Testis (tissue), 3 donors: ENCODE data around the gene UNC13B. TPM values are rescaled to one million over a fixed set of nuclear protein-coding genes. Genes with fewer than 3 reads are reported as not detected.

Source experiments
- DNase-seq: peaks from one replicate; pipeline ENCODE4 v3.0.0-alpha.2; 2019
- H3K27ac ChIP-seq, 2 donors: fragments of 200-600 bp; sonication (generic); one replicate each; pipeline ENCODE4 v1.5.1; 2019
- H3K27me3 ChIP-seq: fragments of 200-600 bp; sonication (generic); one replicate; pipeline ENCODE4 v1.5.1; 2019
- H3K36me3 ChIP-seq: fragments of 200-600 bp; sonication (generic); one replicate; pipeline ENCODE4 v1.5.1; 2017; ENCODE audit warnings: low read depth; ENCODE audit errors: missing control alignments
- H3K4me1 ChIP-seq: fragments of 200-600 bp; sonication (generic); one replicate; pipeline ENCODE4 v1.5.1; 2019
- H3K4me3 ChIP-seq, 2 donors: fragments of 200-600 bp; sonication (generic); one replicate each; pipeline ENCODE4 v1.5.1; 2017 to 2019
- H3K9me3 ChIP-seq: fragments of 200-600 bp; sonication (generic); one replicate; pipeline ENCODE4 v1.5.1; 2017
- POLR2A ChIP-seq: fragments of 450-650 bp; IDR thresholded peaks from one replicate; pipeline ENCODE4 v1.6.1; 2017; ENCODE audit warnings: antibody characterized with exemption, mild to moderate bottlenecking, moderate library complexity
- WGBS, 2 donors: methylation state at CpG; one replicate each; pipeline ENCODE4 v1.1.5; 2018; 5-methylcytosine and 5-hydroxymethylcytosine counted together
- intact Hi-C: fragments of 100-400 bp; cut with DNase I; formaldehyde crosslinking; loops from one replicate; pipeline ENCODE4 v1.15.1; 2023; ENCODE audit warnings: low total_unique reads
- polyA plus RNA-seq: library from polyadenylated mRNA; stranded (reverse); fragments of 350-450 nt; fragmentation: Illumina TruSeq; extraction: RNeasy Lipid Tissue Mini Kit (QIAGEN cat#74804); gene quantifications from one replicate; pipeline ENCODE4 v1.2.3, GENCODE V29; 2014; ENCODE audit warnings: low read depth, low replicate concordance; ENCODE audit not compliant: insufficient read depth
- total RNA-seq, 2 donors: library from RNA; depleted of rRNA; stranded (reverse); fragments of >200 nt; gene quantifications; one replicate each; pipeline ENCODE4 v1.2.3, GENCODE V29; 2016
- TF ChIP-seq, protein P1 (sequence below), 3 experiments: fragments of 450-650 bp in 2 of 3; fragments of 200-600 bp in 1 of 3; sonication (generic) in 1 of 3; IDR thresholded peaks; one replicate each; pipeline ENCODE4 v1.5.1; 2016 to 2019; ENCODE audit warnings: antibody characterized with exemption in 3 of 3, mild to moderate bottlenecking in 2 of 3, moderate library complexity in 1 of 3

The UNC13B gene
- total and polyA plus RNA-seq, 3 donors from 2014 or later, result 37.0 to 51.0 (median 40.2) TPM

DNA sequence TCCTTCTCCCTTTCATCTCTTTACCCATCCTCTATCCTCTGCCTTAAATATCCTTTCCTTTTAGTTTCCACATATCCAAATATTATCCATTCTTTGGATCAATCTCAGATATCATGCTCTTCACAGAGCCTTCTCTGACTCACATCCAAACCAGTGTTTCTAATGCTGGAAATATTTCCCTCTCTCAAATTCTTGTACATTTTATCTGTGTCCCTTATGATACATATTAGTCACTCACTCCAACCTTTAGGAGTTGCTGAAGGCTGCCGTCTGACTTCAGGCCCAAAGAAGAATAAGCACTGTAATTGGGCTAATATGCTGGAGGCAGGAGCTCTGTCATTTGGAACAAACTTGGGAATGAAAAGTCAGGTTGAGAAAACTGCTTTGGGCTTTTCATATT, 171.7 kb downstream of the UNC13B start:
- Histone ChIP-seq H3K9me3 (no peaks in the 10 kb centered on the region), H3K27ac (no peak overlapping the region), H3K4me3 (no peak overlapping the region), H3K4me1 (no peaks in the 10 kb centered on the region), H3K27me3 (no peaks in the 10 kb centered on the region), H3K36me3 (no peaks in the 10 kb centered on the region)
- WGBS, 2 donors, result 73% methylated on average over 1 of the region's 1 CpG
- intact Hi-C loops, result no loop called here
- no peak for TF ChIP-seq POLR2A
- TF ChIP-seq, protein P1, sequence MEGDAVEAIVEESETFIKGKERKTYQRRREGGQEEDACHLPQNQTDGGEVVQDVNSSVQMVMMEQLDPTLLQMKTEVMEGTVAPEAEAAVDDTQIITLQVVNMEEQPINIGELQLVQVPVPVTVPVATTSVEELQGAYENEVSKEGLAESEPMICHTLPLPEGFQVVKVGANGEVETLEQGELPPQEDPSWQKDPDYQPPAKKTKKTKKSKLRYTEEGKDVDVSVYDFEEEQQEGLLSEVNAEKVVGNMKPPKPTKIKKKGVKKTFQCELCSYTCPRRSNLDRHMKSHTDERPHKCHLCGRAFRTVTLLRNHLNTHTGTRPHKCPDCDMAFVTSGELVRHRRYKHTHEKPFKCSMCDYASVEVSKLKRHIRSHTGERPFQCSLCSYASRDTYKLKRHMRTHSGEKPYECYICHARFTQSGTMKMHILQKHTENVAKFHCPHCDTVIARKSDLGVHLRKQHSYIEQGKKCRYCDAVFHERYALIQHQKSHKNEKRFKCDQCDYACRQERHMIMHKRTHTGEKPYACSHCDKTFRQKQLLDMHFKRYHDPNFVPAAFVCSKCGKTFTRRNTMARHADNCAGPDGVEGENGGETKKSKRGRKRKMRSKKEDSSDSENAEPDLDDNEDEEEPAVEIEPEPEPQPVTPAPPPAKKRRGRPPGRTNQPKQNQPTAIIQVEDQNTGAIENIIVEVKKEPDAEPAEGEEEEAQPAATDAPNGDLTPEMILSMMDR (IDR thresholded peaks at IDR 0.05), result no peak
- no peak for DNase-seq

DNA sequence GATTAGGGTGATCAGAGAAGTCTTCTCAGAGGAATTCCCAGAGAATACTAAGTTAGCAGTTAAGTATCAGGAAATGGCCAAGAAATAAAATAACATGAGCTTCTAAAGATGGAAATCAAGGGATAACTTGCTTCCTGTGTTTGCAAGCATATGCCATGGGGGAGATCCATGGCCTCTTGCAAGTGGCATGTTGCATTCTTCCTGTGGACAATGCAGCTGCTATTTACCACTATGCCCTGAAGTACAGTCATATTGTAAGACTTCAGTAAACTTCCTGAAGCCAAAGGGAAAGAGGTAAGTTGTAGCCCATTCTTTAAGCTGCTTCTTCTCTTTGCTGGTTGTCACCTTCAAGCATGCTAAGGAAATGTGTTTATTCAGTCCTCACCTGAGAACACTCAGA, 173.4 kb downstream of the UNC13B start:
- no peaks in the 10 kb centered on the region for H3K36me3 ChIP-seq
- H3K9me3 ChIP-seq, result no peaks in the 10 kb centered on the region
- H3K27ac ChIP-seq, result no peak overlapping the region
- intact Hi-C loops, result no loop called here
- H3K4me3 ChIP-seq, result no peak overlapping the region
- no peaks in the 10 kb centered on the region for H3K4me1 ChIP-seq
- TF ChIP-seq, protein P1 (IDR thresholded peaks at IDR 0.05), result no peak
- TF ChIP-seq POLR2A, result no peak
- H3K27me3 ChIP-seq, result no peaks in the 10 kb centered on the region
- no peak for DNase-seq

DNA sequence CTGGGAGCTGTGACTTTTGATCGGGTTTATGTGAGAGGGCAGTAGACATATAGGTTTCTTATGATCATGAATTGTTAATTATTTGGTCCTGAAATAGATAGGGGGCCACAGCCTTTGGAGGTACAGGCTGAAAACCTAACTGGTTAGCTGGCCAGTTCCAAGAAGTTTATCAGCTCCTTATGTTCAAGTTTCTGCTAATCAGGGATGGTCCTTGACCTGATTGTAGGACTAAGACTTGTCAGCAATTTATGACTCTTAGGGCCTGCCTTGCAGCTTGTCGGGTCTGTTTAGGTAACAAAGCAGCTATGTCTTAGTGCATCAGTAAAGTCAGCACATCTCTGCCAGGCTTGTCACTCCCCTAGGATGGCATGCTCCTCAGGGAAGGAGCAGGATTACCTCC, 176.3 kb downstream of the UNC13B start:
- TF ChIP-seq, protein P1 (IDR thresholded peaks at IDR 0.05), result no peak
- no peak for TF ChIP-seq POLR2A
- WGBS, 2 donors, result 73 to 78% methylated on average over 2 of the region's 2 CpGs
- Histone ChIP-seq H3K36me3 (no peaks in the 10 kb centered on the region), H3K4me3 (no peak overlapping the region), H3K9me3 (no peaks in the 10 kb centered on the region), H3K4me1 (no peaks in the 10 kb centered on the region), H3K27me3 (no peaks in the 10 kb centered on the region), H3K27ac (no peak overlapping the region)
- no peak for DNase-seq
- intact Hi-C loops, result no loop called here

DNA sequence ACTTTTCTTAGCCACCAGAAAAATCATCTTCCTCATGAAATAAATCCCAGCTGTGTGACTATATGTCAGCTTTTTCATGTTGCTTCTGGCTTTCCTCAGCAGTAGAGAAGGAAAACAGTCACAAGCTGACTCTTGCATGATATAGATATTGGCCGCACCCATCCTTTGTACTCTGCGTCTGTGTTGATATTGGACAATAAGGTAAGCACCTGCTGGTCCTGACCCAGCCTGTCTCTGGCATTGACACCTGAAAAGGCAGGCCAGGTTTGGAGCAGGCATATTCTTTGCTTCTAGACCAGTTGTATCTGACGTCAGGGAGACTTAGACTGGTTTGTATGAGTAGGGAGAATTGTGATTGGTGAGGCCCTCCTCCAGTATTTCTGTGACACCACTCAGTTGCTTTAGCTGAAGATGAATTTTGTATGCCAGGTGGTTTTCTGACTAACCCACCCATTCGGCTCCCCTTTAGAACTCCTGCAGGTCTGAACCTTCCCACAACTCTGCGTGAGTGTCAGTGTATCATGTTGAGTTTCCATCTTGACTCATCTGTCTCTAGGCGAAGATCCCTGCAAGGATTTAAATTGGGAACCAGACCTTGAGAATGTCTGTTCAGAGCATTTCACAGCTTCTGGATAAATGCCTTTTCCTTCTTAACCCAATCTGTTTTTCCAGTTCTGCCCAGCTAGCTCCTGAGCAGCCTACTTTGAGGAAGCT, 176.9 kb downstream of the UNC13B start:
- intact Hi-C loops, result no loop called here
- Histone ChIP-seq H3K4me3 (no peak overlapping the region), H3K27ac (no peak overlapping the region), H3K36me3 (no peaks in the 10 kb centered on the region), H3K9me3 (no peaks in the 10 kb centered on the region), H3K27me3 (no peaks in the 10 kb centered on the region), H3K4me1 (no peaks in the 10 kb centered on the region)
- TF ChIP-seq, protein P1 (IDR thresholded peaks at IDR 0.05), result no peak
- no peak for TF ChIP-seq POLR2A
- DNase-seq, result no peak
- 88 to 96% methylated on average over 6 of the region's 6 CpGs for WGBS, 2 donors

DNA sequence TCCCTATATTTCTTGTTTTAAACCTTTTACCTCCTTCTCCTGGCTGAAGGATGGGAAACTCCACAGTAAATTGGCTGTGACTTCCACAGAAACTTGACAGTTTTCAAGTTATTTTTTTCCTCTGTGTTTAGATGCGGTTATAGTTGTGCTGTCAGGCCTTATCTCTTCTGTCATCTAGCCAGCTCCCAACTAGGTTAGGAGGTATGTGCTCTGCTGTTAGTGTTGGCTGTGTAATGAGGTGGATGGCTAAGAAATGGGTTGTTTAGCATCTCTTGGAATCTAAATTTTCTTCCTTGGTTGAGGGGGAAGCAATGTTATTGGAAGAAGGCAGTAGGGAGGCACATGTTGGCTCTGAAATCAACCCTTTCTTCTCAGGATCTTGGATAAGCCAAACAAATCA, 178.2 kb downstream of the UNC13B start:
- Histone ChIP-seq H3K4me1 (no peaks in the 10 kb centered on the region), H3K4me3 (no peak overlapping the region), H3K36me3 (no peaks in the 10 kb centered on the region), H3K27me3 (no peaks in the 10 kb centered on the region), H3K27ac (no peak overlapping the region), H3K9me3 (no peaks in the 10 kb centered on the region)
- intact Hi-C loops, result no loop called here
- WGBS, 2 donors, result 85 to 95% methylated on average over 1 of the region's 1 CpG
- TF ChIP-seq, protein P1 (IDR thresholded peaks at IDR 0.05), result no peak
- no peak for TF ChIP-seq POLR2A
- DNase-seq, result no peak
